ENCODE data around the gene MYEOV. TPM values are rescaled to one million over a fixed set of nuclear protein-coding genes. Genes with fewer than 3 reads are reported as not detected.

MYEOV gene
- total and polyA plus RNA-seq, 11 donors = 0.08 to 0.88 (median 0.23) TPM; not detected in 7

- no peaks in the 10 kb centered on the region for H3K27me3 ChIP-seq
- H3K36me3 ChIP-seq = no peaks in the 10 kb centered on the region
- DNase-seq (no peak), ATAC-seq (no peak)
- WGBS, 4 donors = 78 to 88% (median 86%) methylated on average over 9 to 21 of the region's 21 CpGs
- H3K9me3 ChIP-seq = no peaks in the 10 kb centered on the region
- peaks cover 0 to 27% (median 12%) of the 10 kb centered on the region in 12 donors for H3K4me1 ChIP-seq
- intact Hi-C loops (cut with DNase I) = no loop called here
- no peak overlapping the region for H3K4me3 ChIP-seq
- TF ChIP-seq CTCF (IDR thresholded peaks at IDR 0.05) (no peak), POLR2A (IDR thresholded peaks at IDR 0.05) (no peak)
- H3K27ac ChIP-seq = peak overlapping the region in 2 of 12 donors; percentile 23 to 27
Measured at GRCh38 chr11:69269926-69270697, 23.8 kb upstream of the MYEOV start.

DNA sequence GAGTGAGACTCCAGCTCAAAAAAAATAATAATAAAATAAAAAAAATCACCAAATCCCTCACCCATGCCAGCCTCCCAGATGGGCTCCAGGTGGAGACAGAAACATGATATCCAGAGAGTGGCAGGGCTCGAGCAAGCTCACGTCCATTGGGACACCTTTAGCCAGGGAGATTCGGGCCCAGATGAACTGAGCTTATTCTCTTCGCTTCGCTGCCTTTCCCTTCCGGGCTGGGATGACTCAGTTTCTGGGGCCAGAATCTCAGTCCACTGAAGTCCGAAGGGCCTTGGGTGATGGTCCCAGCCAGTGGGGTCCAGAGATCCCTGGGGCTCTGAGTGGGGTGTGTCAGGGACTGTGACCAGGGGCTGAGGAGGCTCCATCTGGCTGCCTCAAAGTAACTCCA lies 23.0 kb upstream of the MYEOV start:
- H3K4me1 ChIP-seq = peaks cover 0 to 27% (median 12%) of the 10 kb centered on the region in 12 donors
- H3K4me3 ChIP-seq = no peak overlapping the region
- no peaks in the 10 kb centered on the region for H3K27me3 ChIP-seq
- no peak for ATAC-seq
- H3K36me3 ChIP-seq = no peaks in the 10 kb centered on the region
- WGBS, 4 donors = 96 to 97% (median 96%) methylated on average over 7 of the region's 7 CpGs
- H3K27ac ChIP-seq = no peak overlapping the region
- no peak for TF ChIP-seq CTCF (IDR thresholded peaks at IDR 0.05)
- TF ChIP-seq POLR2A (IDR thresholded peaks at IDR 0.05) = no peak
- DNase-seq = no peak
- intact Hi-C loops (cut with DNase I) = no loop called here
- H3K9me3 ChIP-seq = no peaks in the 10 kb centered on the region

DNA sequence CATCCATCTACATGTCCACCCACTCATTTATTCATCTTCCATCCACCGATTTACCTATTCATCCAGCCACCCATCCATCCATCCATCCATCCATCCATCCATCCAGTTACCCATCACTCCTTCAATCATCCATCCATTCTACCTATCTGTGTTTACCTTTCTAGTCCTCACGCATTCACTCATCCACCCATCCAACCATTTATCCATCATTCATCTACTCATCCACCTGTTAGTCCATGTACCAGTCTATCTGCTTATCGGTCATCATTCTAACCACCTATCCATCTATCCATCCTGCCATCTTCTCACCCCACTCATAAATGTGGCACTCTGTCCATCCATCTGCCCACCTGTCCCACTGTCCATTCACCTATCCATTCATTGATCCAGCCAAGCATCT lies 21.9 kb upstream of the MYEOV start:
- DNase-seq (no peak), ATAC-seq (no peak)
- no peaks in the 10 kb centered on the region for H3K36me3 ChIP-seq
- H3K27me3 ChIP-seq = no peaks in the 10 kb centered on the region
- no peaks in the 10 kb centered on the region for H3K9me3 ChIP-seq
- WGBS, 4 donors = 97 to 99% (median 98%) methylated on average over 3 of the region's 3 CpGs
- TF ChIP-seq POLR2A (IDR thresholded peaks at IDR 0.05) = no peak
- no peak overlapping the region for H3K27ac ChIP-seq
- H3K4me3 ChIP-seq = no peak overlapping the region
- peaks cover 0 to 31% (median 15%) of the 10 kb centered on the region in 12 donors for H3K4me1 ChIP-seq
- intact Hi-C loops (cut with DNase I) = no loop called here

- no peaks in the 10 kb centered on the region for H3K36me3 ChIP-seq
- ATAC-seq (no peak), DNase-seq (no peak)
- H3K4me1 ChIP-seq = peaks cover 0 to 32% (median 15%) of the 10 kb centered on the region in 12 donors
- intact Hi-C loops (cut with DNase I) = no loop called here
- no peaks in the 10 kb centered on the region for H3K27me3 ChIP-seq
- WGBS, 4 donors = 94 to 97% (median 96%) methylated on average over 18 of the region's 18 CpGs
- H3K4me3 ChIP-seq = no peak overlapping the region
- TF ChIP-seq POLR2A (IDR thresholded peaks at IDR 0.05) = no peak
- no peak for TF ChIP-seq CTCF (IDR thresholded peaks at IDR 0.05)
- no peak overlapping the region for H3K27ac ChIP-seq
- H3K9me3 ChIP-seq = no peaks in the 10 kb centered on the region
Measured at GRCh38 chr11:69272831-69273485, 21.0 kb upstream of the MYEOV start.

Data from heart left ventricle (tissue), 16 donors.